Vagina (tissue), 2 donors: ENCODE measurements around the gene DGKI.

Experiments used
- POLR2A ChIP-seq, 2 donors: fragments of 450-650 bp; IDR thresholded peaks; one replicate each; pipeline ENCODE4 v1.6.1; 2017; ENCODE audit warnings: antibody characterized with exemption in 2 of 2, mild to moderate bottlenecking in 2 of 2, moderate library complexity in 2 of 2
- POLR2AphosphoS5 ChIP-seq, 2 donors: sonication (generic); formaldehyde crosslinking; IDR thresholded peaks; one replicate each; pipeline ENCODE4 v1.9.0; 2017; ENCODE audit warnings: antibody characterized with exemption in 2 of 2, mild to moderate bottlenecking in 2 of 2, low read depth in 1 of 2; ENCODE audit not compliant: insufficient read depth in 1 of 2

GRCh38 chr7:137535579-137535978 is 311.2 kb downstream of the DGKI start:
- no peak for TF ChIP-seq POLR2AphosphoS5 (IDR thresholded peaks at IDR 0.05; ENCODE audit: insufficient read depth in 1 of 2, low read depth in 1 of 2)
- no peak for TF ChIP-seq POLR2A (IDR thresholded peaks at IDR 0.05)
